ENCODE data around the gene PTPRG.

PTPRG gene

DNA sequence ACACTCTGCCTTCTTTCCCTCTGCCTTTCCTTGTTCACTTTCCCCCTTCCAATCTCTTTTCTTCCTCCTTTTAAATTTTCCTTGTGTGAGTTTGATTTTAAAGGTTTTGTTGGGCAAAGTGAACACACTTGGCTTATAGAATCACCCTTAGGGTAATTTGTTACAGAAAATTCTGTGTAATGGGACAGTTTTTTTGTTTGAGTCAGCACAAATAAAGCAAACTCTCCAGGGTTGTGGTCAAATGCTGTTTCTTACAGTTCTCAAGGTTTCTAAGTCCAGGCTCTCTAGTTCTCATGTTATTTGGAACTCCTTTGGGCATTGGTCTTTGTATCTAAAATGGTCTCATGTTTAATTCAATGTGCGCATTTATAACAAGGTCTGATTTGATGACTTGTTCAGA, 307.1 kb downstream of the PTPRG start:
- no peak for DNase-seq (ENCODE audit: low read depth)

DNA sequence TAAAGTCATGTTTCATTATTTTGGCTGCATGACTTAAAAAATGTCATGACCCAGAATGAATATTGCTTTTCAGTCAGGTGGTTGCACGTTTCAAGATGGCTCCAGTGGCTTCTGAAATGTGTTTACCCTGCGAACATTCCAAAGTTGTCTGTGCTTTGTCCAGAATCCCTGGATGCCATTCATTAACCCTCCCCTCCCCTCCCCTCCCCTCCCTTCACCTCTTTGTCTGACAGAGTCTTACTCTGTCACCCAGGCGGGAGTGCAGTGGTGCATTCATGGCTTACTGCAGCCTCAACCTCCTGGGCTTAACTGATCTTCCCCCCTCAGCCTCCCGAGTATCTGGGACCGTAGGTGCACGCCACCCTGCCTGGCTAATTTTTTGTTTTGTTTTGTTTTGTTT, 308.0 kb downstream of the PTPRG start:
- DNase-seq (ENCODE audit: low read depth) = no peak

DNA sequence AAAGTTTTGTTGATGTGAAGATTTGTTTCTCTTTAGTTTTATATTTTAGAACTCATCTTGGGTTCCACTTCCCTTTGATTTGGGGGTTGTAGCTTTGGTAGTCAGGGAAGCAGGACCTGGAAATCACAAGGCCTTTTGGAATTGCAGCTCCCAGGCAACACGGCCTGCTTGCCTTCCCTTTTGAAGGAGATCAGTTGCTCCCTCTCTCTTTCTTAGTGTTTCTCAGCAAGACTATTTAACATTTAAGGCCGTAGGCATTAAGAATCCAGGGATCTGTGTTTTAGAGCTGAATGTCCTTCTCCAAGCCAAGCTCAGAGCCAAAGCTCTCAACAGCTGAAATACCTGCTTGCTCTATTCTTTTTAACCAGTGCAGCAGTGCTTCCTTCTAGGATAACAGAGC, 310.3 kb downstream of the PTPRG start:
- DNase-seq (ENCODE audit: low read depth) = no peak

DNA sequence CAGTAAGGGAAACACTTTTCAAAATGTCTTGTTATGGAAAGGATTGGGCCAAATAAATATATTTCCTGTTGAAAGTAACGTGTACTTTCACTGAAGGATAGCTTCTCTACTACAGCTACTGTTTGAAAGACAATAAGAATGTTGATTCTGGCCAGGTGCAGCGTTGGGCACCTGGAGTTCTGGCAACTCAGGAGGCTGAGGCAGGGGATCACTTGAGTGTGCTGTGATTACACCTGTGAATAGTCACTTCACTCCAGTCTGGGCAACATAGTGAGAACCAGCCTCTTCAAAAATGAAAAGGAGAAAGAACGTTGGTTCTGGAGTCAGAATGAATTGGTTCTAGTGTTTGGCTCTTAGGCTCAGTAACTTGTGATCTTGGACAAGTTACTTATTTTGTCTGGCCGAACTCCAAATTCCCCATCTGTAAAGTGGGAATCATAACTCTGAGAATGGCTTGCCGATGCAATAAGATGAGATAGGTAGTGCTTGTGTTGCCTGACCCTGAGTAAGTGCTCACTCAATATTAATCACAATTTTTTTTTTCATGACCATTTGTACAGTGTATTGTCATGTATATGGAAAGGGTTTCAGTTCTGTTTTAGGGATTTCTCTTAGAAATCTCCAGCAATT, 310.8 kb downstream of the PTPRG start:
- DNase-seq (ENCODE audit: low read depth) = no peak

DNA sequence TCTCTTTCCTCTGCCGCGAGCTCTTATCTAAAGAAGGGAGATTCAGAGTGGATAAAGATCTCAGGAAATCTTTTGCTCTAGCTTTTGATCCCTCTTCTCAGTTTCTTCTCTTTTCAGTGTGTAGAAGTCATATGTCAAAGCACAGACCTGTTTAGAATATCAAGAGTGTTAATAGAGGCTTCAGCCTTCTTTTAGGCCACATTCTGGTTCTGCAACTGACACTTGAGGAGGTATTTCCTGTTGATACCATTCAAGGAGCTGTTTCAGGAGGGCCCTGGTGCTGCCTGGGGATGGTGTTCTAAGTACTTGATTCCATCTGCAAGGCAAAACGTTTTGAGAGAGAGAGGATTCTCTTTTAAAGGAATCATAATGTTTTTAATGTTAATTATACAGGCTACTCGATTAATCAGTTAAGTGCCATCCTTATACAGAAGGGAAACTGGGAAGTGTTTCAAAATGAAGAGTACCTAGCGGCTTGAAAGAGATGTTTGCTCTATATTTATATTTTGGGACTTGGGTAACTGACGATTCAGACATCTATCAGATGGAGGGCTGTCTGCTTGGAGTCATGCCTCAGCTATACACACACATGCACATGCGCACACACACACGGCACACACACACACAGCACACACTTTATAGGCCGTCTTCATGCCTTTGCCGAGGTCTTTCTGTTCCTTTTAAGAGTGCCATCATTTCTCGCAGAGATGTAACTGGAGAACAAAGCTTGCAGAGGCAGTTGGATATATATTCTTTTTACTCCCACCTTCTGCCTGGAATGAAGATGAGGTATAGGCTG, 313.9 kb downstream of the PTPRG start:
- no peak for DNase-seq (ENCODE audit: low read depth)

DNA sequence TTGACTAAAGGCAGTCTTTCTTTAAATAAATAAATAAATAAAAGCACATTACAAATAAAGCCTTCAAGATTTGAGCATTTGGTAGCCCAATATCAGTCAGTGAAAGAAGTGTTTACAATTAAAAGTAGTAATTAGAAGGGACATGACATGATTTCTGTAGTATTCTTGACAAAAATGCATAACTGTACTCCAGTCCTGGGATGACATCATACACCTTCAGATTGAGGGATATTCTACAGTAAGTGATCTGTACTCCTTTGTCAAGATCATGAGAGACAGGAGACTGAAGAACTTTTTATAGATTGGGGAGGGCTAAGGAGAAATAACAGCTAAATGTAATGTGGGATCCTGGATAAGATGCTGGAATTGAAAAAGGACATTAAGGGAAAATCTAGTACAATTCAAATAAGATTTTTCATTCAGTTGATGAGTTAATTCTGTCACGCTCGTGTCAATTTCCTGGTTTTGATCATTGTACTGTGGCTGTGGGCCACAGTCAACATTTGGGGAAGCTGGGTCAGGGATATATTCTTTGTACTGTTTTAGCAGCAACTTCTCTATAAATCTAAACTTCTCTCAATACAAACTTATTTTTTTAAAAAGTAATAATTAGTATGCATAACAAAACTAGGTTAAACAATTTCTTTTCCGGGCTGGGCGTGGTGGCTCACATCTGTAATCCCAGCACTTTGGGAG, 314.8 kb downstream of the PTPRG start:
- DNase-seq (ENCODE audit: low read depth) = no peak

GRCh38 chr3:61876797-61877196, 315.4 kb downstream of the PTPRG start:
- DNase-seq (ENCODE audit: low read depth) = no peak

DNA sequence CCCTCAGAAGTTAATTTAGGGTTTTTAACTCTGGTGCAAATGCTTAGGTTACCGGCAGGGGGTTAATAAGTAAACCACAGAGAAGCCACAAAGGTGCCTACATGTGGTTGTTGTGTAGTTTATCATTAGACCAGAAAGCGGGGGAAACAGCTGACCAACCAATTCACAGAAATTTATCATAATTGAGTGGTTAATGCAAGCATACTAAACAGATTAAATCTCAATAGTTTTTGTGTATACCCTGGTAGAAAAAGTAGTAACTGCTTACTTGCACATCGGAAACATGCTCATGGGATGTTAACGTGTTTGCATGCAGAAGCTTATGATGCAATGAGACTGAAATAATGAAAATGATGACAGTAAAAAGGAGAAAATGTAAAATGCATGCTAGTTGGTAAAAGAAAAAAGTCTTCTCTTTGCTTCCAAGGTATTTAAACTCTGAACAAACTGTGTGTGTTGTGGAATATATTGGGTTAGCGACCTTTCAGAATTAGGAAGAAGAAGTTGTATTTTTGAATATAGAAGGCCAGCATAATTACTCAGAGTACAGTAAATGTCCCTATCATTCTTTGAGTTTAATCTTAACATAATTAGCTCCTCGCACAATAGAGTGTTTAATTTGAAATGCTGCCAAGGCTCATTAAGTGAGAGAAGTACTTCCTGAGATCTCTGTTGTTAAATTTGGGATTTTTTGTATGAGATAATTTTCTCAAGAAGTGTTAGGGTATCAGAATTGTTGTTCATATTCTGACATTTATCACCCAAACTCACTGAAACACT, 316.2 kb downstream of the PTPRG start:
- no peak for DNase-seq (ENCODE audit: low read depth)

- no peak for DNase-seq (ENCODE audit: low read depth)
These were observed 320.9 kb downstream of the PTPRG start for GRCh38 chr3:61882253-61882652.

GRCh38 chr3:61884794-61885193, 323.4 kb downstream of the PTPRG start:
- DNase-seq (ENCODE audit: low read depth) = no peak

- no peak for DNase-seq (ENCODE audit: low read depth)
These were observed 324.0 kb downstream of the PTPRG start for GRCh38 chr3:61885414-61885813.

DNA sequence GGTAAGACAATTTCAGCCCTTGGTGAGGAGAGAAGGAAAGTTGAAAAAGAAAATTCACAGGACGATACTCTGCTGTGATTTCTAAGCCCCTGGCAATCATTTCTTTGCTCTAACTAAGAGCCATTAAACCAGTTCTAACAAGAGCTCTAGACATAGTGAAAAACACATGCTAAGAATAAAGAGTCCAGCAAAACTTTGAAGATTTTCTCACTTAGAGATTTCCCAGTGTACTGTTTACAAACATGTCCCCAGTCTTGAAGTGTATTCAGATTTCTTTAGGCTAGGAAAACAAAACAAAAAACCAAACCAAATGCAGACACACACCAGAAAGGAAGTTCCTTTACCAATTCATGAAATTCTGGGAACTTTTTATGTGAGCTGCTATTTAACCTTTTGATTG, 325.8 kb downstream of the PTPRG start:
- DNase-seq (ENCODE audit: low read depth) = no peak

- no peak for DNase-seq (ENCODE audit: low read depth)
These were observed 327.9 kb downstream of the PTPRG start for GRCh38 chr3:61889259-61889658.

GRCh38 chr3:61890167-61890566, 328.8 kb downstream of the PTPRG start:
- no peak for DNase-seq (ENCODE audit: low read depth)

- no peak for DNase-seq (ENCODE audit: low read depth)
These were observed 329.2 kb downstream of the PTPRG start for GRCh38 chr3:61890586-61890985.

DNA sequence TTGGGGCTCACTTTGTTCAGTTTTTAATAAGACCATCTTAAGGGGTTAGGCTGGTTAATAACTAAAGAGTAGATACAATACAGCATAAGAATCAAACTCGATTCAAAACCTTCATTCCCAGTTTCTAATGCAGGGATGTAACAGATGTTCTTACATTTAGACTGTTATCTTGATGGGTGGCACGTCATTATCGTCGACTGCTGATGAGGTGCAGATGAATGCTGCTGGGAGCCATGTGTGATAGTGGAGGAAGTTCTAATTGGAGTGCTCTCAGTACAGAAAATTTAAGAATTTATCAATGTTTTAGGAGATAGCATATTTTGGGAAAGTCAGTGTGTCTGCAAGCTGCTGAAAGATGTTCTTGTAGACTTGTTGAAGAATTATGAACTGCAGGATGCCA, 331.5 kb downstream of the PTPRG start:
- no peak for DNase-seq (ENCODE audit: low read depth)

DNA sequence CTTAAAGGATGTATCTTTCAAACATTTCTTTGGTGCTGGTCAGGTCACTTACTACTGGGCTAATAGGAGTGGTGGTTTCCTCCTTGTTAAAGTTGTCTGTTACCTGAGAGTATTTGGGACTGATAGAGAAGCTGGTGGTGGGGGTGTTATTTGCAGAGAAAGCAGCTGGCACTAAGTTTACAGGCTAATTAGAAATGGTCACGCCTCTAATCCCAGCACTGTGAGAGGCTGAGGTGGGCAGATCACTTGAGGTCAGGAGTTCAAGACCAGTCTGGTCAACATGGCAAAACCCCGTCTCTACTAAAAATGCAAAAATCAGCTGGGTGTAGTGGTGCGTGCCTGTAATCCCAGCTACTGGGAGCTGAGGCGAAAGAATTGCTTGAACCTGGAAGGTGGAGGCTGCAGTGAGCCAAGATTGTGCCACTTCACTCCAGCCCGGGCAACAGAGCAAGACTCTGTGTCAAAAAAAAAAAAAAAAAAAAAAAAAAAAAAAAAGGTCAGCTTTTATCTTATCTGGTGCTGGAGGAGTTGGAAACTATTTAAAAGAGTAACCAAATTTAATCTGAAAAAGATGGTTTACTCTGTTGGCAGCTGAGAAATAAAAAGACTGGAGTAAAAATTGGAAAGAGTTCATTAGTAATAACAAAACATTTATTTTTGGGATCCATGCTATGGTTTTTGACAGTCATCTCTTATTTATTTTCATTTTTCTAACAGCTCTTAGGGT, 332.6 kb downstream of the PTPRG start:
- DNase-seq (ENCODE audit: low read depth) = no peak

- DNase-seq (ENCODE audit: low read depth) = peak; percentile 13
These were observed 333.9 kb downstream of the PTPRG start for GRCh38 chr3:61894988-61895935.

DNA sequence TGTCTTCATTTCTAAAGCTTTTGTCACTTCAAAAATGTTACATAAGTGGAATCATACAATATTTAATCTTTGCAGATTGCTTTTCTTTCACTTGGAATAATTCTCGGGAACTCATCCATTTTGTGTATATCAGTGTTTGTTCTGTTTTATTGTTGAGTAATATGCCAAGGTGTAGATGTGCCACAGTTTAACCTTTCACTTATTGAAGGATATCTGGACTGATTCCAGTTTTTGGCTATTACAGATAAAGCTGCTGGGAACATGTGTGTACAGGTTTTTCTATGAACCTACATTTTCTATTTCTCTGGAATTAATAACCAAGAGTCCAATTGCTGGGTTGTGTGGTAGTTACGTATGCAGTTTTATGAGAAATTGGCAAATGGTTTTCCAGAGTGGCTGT, 334.9 kb downstream of the PTPRG start:
- DNase-seq (ENCODE audit: low read depth) = no peak

- DNase-seq (ENCODE audit: low read depth) = no peak
These were observed 336.5 kb downstream of the PTPRG start for GRCh38 chr3:61897848-61898247.
